Erythroblast (primary cell): ENCODE results near the gene ZC3H18.

Experiments used
- DNase-seq, 2 experiments: peaks; one replicate each; lab custom pipeline; 2025; lab: John Stamatoyannopoulos, UW
- GATA1 ChIP-seq: IDR thresholded peaks from 2 replicates; pipeline ENCODE4 v1.6.1; 2011; ENCODE audit warnings: low read depth, mild to moderate bottlenecking, control low read depth, low read length, moderate library complexity
- POLR2A ChIP-seq: IDR thresholded peaks from 2 replicates; pipeline ENCODE4 v1.6.1; 2011; ENCODE audit warnings: mild to moderate bottlenecking, low read length

Gene ZC3H18

GRCh38 chr16:88629835-88630234, 59.6 kb downstream of the ZC3H18 start:
- DNase-seq = no peak
- no peak for TF ChIP-seq POLR2A
- no peak for TF ChIP-seq GATA1

DNA sequence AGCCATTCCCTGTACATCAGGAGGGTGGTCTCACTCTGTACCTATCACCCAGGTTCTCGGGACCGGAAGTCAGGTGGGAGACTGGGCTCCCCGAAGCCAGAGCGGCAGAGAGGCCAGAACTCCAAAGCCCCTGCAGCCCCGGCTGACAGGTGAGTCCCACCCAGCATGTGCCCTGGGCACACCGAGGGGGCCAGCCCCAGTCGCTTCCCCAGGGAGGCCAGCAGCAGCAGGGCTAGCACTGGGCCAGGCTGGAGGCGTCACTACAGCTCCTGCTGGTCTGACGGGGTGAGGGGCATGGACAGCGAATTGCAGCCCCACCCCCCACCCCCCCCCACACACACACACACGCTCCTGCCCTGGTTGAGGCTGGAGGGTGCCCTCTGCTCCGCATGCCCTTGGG, 60.2 kb downstream of the ZC3H18 start:
- no peak for DNase-seq
- TF ChIP-seq GATA1 (no peak), POLR2A (no peak)

- DNase-seq = no peak
- TF ChIP-seq GATA1 = no peak
- no peak for TF ChIP-seq POLR2A
These were observed 60.7 kb downstream of the ZC3H18 start for GRCh38 chr16:88630941-88631340.

GRCh38 chr16:88631384-88631783, 61.2 kb downstream of the ZC3H18 start:
- no peak for DNase-seq
- no peak for TF ChIP-seq POLR2A
- TF ChIP-seq GATA1 = no peak

DNA sequence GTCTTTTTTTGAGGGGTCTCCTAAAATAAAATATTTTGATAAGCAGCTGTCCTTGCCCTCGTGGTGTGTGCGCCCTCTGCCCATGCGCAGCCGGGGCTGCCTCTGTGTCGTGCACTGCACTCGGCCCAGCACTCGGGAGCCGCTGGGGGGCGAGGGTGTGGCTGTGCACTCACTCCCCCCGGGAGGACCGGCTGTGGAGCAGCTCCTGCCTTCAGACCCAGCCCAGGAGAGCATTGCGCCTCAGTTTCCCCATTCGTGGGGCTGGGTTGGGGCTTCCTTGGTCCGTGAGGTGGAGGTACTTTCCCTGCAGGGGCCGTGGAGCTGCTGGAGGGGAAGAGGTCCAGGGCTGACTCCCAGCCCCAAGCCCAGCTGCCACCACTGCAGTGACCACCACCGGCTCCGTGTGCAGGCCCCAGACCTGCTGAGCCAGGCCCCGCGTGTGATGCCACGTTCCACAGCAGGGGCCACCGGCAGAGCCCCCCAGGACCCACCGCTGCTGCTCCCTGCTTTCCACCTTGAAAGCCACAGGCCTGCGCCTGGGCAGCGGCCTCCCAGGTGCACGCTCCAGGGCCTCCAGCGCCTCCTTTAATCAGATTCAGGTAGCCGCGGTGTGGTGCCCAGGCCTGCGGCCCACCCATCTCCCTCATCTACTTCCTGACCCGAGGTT, 61.9 kb downstream of the ZC3H18 start:
- TF ChIP-seq POLR2A (no peak), GATA1 (no peak)
- DNase-seq = no peak

- TF ChIP-seq GATA1 (no peak), POLR2A (no peak)
- no peak for DNase-seq
These were observed 62.4 kb downstream of the ZC3H18 start for GRCh38 chr16:88632587-88632930.

GRCh38 chr16:88633684-88634140, 63.5 kb downstream of the ZC3H18 start:
- TF ChIP-seq GATA1 (no peak), POLR2A (no peak)
- peak; percentile 30 to 34 for DNase-seq

GRCh38 chr16:88634141-88634993, 64.2 kb downstream of the ZC3H18 start:
- peak; percentile 37 to 43 for DNase-seq
- TF ChIP-seq POLR2A (no peak), GATA1 (no peak)

- DNase-seq = no peak
- TF ChIP-seq GATA1 (no peak), POLR2A (no peak)
These were observed 64.9 kb downstream of the ZC3H18 start for GRCh38 chr16:88634994-88635670.

- DNase-seq = no peak
These were observed 65.6 kb downstream of the ZC3H18 start for GRCh38 chr16:88635671-88636319.

GRCh38 chr16:88636488-88637265, 66.5 kb downstream of the ZC3H18 start:
- TF ChIP-seq POLR2A (no peak), GATA1 (no peak)
- no peak for DNase-seq

More at GRCh38 chr16:88635671-88636319, 65.6 kb downstream of the ZC3H18 start:
- TF ChIP-seq POLR2A (no peak), GATA1 (no peak)

GRCh38 chr16:88638323-88639230, 68.4 kb downstream of the ZC3H18 start, which contains the start of gene IL17C:
Gene IL17C (plus strand): TSS chr16:88638572. CDS start chr16:88638642, 70 bp downstream.
- no peak for TF ChIP-seq GATA1
- no peak for TF ChIP-seq POLR2A
- no peak for DNase-seq
